Activated T-helper 17 cell treated with anti-CD3 and anti-CD28 coated beads, Interleukin-2, amount 50 U/mL, for 72 hours (primary cell): Measurements from ENCODE around the gene DLGAP1. TPM values are rescaled to one million over a fixed set of nuclear protein-coding genes. Genes with fewer than 3 reads are reported as not detected.
A peak's percentile ranks its signal among the peaks of the same experiment; 100 is the strongest.
"Not testable (repeated sequence)": the region's sequence is repeated elsewhere in the genome, so short reads cannot be mapped to it uniquely, and the experiment has no call there.

Experiments used
- ATAC-seq: fragments of 150-1000 bp; cut with Tn5 transposase; replicated peaks from 2 replicates; pipeline ENCODE4 v1.10.0; 2021; ENCODE audit warnings: mild to moderate bottlenecking, moderate library complexity
- H3K27ac Mint-ChIP-seq: one replicate; pipeline ENCODE4 v1.8.0; 2022; ENCODE audit warnings: mixed read lengths
- H3K27me3 Mint-ChIP-seq: one replicate; pipeline ENCODE4 v1.8.0; 2022; ENCODE audit warnings: mixed read lengths
- H3K36me3 Mint-ChIP-seq: one replicate; pipeline ENCODE4 v1.8.0; 2022; ENCODE audit warnings: low read depth, mild to moderate bottlenecking, mixed read lengths
- H3K4me1 Mint-ChIP-seq: one replicate; pipeline ENCODE4 v1.8.0; 2022; ENCODE audit warnings: mixed read lengths
- H3K4me3 Mint-ChIP-seq: one replicate; pipeline ENCODE4 v1.8.0; 2022; ENCODE audit warnings: mild to moderate bottlenecking, mixed read lengths
- H3K9me3 Mint-ChIP-seq: one replicate; pipeline ENCODE4 v1.8.0; 2022; ENCODE audit warnings: mixed read lengths
- total RNA-seq, 2 donors: library from RNA; stranded (reverse); gene quantifications; one replicate each; pipeline ENCODE4 v1.2.3, GENCODE V29; 2022

DLGAP1 gene
- total RNA-seq, 2 donors from 2014 or later: 1.1 to 1.2 TPM

DNA sequence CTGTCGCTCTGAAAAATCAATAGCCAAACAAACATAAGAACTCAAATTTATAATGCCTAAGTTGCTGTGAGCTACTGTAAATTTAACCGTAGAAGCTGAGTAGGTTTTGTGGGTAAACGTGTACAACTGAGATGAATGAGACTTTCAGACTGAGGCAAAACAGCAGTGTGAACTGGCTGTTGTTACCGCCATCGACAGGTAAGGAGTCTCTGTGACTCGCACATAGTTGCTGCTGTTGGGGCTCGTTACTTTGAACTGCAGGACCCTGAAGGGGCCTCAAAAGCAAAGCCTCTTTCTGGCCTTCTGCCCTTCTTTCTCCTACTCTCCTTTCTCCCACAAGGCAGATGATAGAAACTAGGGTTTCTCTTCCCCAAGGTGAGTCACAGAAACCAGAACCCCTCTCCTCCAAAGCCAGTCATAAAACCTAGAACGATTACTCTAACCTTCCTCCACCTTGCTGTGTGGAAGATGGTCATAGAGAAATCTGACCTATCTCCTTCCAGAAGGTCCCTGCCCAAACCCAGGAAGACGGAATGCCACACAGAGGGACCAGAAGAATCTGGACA lies 101.2 kb downstream of the DLGAP1 start:
- ATAC-seq: peak; percentile 14
- Mint-ChIP-seq H3K9me3 (peaks cover 20% of the 10 kb centered on the region), H3K27me3 (no peaks in the 10 kb centered on the region), H3K4me1 (no peaks in the 10 kb centered on the region), H3K27ac (no peak overlapping the region), H3K36me3 (no peaks in the 10 kb centered on the region), H3K4me3 (no peak overlapping the region)

GRCh38 chr18:4352746-4353551 lies 102.2 kb downstream of the DLGAP1 start:
- Mint-ChIP-seq H3K27ac (no peak overlapping the region), H3K4me1 (no peaks in the 10 kb centered on the region), H3K27me3 (no peaks in the 10 kb centered on the region), H3K4me3 (no peak overlapping the region), H3K9me3 (peaks cover 20% of the 10 kb centered on the region), H3K36me3 (no peaks in the 10 kb centered on the region)
- ATAC-seq: no peak

GRCh38 chr18:4351005-4351404 lies 104.1 kb downstream of the DLGAP1 start:
- H3K27me3 Mint-ChIP-seq: no peaks in the 10 kb centered on the region
- no peak for ATAC-seq
- H3K36me3 Mint-ChIP-seq: no peaks in the 10 kb centered on the region
- H3K9me3 Mint-ChIP-seq: peaks cover 13% of the 10 kb centered on the region
- no peaks in the 10 kb centered on the region for H3K4me1 Mint-ChIP-seq
- no peak overlapping the region for H3K4me3 Mint-ChIP-seq
- no peak overlapping the region for H3K27ac Mint-ChIP-seq

- no peaks in the 10 kb centered on the region for H3K27me3 Mint-ChIP-seq
- H3K9me3 Mint-ChIP-seq: peaks cover 14% of the 10 kb centered on the region
- no peaks in the 10 kb centered on the region for H3K36me3 Mint-ChIP-seq
- no peak for ATAC-seq
- no peak overlapping the region for H3K4me3 Mint-ChIP-seq
- H3K27ac Mint-ChIP-seq: no peak overlapping the region
- no peaks in the 10 kb centered on the region for H3K4me1 Mint-ChIP-seq
Observed at GRCh38 chr18:4335386-4335785, 119.7 kb downstream of the DLGAP1 start.

- no peak for ATAC-seq
- Mint-ChIP-seq H3K4me1 (no peaks in the 10 kb centered on the region), H3K9me3 (peaks cover 11% of the 10 kb centered on the region), H3K27me3 (no peaks in the 10 kb centered on the region), H3K4me3 (no peak overlapping the region), H3K36me3 (no peaks in the 10 kb centered on the region), H3K27ac (no peak overlapping the region)
Observed at GRCh38 chr18:4333043-4333442, 122.1 kb downstream of the DLGAP1 start.

DNA sequence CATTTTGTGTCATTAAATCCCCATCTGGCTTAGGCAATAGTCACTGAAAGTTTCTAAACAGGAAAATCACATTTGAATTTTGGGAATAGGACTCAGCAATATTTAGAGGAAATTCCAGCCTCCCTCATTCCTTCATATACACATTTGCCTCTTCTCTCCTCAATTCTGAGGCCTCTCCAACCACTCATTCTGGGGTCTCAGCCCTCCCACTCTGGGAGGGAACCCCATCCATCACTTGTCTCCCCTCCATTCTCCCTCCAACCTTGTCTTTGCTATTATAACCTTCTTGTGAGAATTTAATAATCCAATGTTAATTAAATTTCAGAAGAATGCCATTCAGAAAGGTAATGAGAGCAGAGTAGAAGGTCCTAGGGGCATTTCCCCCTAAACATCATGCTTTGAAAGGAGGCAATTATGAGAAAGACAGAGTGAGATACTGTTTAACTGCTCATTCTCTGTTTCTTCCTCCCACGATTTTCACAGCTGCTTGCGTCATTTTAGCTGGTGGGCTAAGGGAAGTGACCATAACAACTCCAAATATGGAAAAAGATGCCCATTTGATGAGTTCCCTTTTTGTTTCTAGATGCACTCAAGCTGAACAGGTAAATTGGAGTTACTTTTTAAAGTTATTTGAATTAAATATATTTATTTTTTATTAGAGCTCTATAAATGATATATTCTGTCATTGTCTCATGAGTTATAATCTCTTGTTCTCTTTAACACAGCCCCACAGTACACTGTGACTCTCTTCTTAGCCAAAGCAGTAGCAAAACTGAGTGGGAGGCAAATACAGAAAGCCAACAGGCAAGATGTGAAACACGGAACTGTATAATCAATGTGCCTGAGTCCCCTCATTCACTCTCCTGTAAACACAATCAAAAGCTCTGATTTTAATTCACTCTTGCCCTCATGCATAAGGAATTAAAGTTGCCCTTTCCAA lies 135.1 kb downstream of the DLGAP1 start:
- Mint-ChIP-seq H3K4me1 (no peaks in the 10 kb centered on the region), H3K36me3 (no peaks in the 10 kb centered on the region), H3K27me3 (no peaks in the 10 kb centered on the region), H3K27ac (no peak overlapping the region), H3K9me3 (peaks cover 10% of the 10 kb centered on the region), H3K4me3 (no peak overlapping the region)
- no peak for ATAC-seq

- Mint-ChIP-seq H3K4me1 (no peaks in the 10 kb centered on the region), H3K27ac (no peak overlapping the region), H3K4me3 (no peak overlapping the region), H3K27me3 (no peaks in the 10 kb centered on the region), H3K36me3 (no peaks in the 10 kb centered on the region), H3K9me3 (peaks cover 3% of the 10 kb centered on the region)
- ATAC-seq: no peak
Observed at GRCh38 chr18:4318311-4318710, 136.8 kb downstream of the DLGAP1 start.

DNA sequence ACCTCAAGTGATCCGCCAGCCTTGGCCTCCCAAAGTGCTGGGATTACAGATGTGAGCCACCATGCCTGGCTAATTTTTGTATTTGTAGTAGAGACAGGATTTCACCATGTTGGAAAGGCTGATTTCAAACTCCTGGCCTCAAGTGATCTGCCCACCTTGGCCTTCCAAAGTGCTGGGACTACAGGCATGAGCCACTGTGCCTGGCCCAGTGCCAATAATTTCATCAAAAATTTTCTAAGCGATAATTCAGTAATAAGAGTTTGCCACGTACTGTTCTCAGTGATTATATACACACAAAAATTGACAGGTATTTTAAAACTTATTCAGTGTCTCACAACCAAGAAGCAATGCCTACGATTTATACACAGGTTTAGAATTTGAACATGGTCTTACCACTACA lies 143.2 kb downstream of the DLGAP1 start:
- H3K4me3 Mint-ChIP-seq, H3K4me1 Mint-ChIP-seq, H3K27ac Mint-ChIP-seq, ATAC-seq, H3K36me3 Mint-ChIP-seq, H3K9me3 Mint-ChIP-seq, H3K27me3 Mint-ChIP-seq: not testable (repeated sequence)

GRCh38 chr18:4311136-4311535 lies 144.0 kb downstream of the DLGAP1 start:
- H3K4me1 Mint-ChIP-seq: no peaks in the 10 kb centered on the region
- no peak overlapping the region for H3K27ac Mint-ChIP-seq
- H3K4me3 Mint-ChIP-seq: no peak overlapping the region
- H3K27me3 Mint-ChIP-seq: no peaks in the 10 kb centered on the region
- ATAC-seq: no peak
- no peaks in the 10 kb centered on the region for H3K9me3 Mint-ChIP-seq
- no peaks in the 10 kb centered on the region for H3K36me3 Mint-ChIP-seq

GRCh38 chr18:4309227-4309626 lies 145.9 kb downstream of the DLGAP1 start:
- H3K4me1 Mint-ChIP-seq: no peaks in the 10 kb centered on the region
- H3K27me3 Mint-ChIP-seq: no peaks in the 10 kb centered on the region

GRCh38 chr18:4308576-4308975 lies 146.5 kb downstream of the DLGAP1 start:
- no peaks in the 10 kb centered on the region for H3K9me3 Mint-ChIP-seq
- no peak overlapping the region for H3K27ac Mint-ChIP-seq
- no peak for ATAC-seq
- H3K27me3 Mint-ChIP-seq: no peaks in the 10 kb centered on the region
- no peak overlapping the region for H3K4me3 Mint-ChIP-seq
- no peaks in the 10 kb centered on the region for H3K36me3 Mint-ChIP-seq
- H3K4me1 Mint-ChIP-seq: no peaks in the 10 kb centered on the region

More at GRCh38 chr18:4309227-4309626, 145.9 kb downstream of the DLGAP1 start:
- Mint-ChIP-seq H3K27ac (no peak overlapping the region), H3K36me3 (no peaks in the 10 kb centered on the region), H3K4me3 (no peak overlapping the region), H3K9me3 (no peaks in the 10 kb centered on the region)
- ATAC-seq: no peak

DNA sequence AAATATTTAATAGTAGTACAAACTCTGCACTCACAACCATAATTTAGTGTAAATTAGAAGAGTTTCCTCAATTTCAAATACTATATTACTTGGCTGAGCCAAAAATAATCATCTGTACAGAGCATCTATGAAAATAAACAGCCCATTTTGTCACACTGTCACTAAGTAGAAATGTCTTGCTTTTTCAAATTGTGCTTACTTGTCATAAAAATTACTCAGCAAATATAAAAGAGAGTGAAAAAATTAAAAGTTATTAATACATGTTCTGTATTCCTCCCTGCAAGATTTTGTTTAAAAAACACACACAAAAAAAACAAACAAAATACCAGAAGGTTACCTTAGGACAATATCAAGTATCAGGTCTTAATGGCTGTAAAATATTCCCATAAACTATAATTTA lies 155.7 kb downstream of the DLGAP1 start:
- H3K36me3 Mint-ChIP-seq: no peaks in the 10 kb centered on the region
- H3K4me3 Mint-ChIP-seq: no peak overlapping the region
- no peaks in the 10 kb centered on the region for H3K27me3 Mint-ChIP-seq
- no peak for ATAC-seq
- no peaks in the 10 kb centered on the region for H3K4me1 Mint-ChIP-seq
- H3K9me3 Mint-ChIP-seq: peaks cover 3% of the 10 kb centered on the region
- no peak overlapping the region for H3K27ac Mint-ChIP-seq

- Mint-ChIP-seq H3K4me1 (no peaks in the 10 kb centered on the region), H3K36me3 (no peaks in the 10 kb centered on the region), H3K27me3 (no peaks in the 10 kb centered on the region), H3K9me3 (no peaks in the 10 kb centered on the region), H3K27ac (no peak overlapping the region), H3K4me3 (no peak overlapping the region)
- ATAC-seq: no peak
Observed at GRCh38 chr18:4293337-4293736, 161.8 kb downstream of the DLGAP1 start.

GRCh38 chr18:4292696-4293095 lies 162.4 kb downstream of the DLGAP1 start:
- no peak for ATAC-seq
- H3K4me1 Mint-ChIP-seq: no peaks in the 10 kb centered on the region
- H3K27ac Mint-ChIP-seq: no peak overlapping the region
- no peak overlapping the region for H3K4me3 Mint-ChIP-seq
- H3K27me3 Mint-ChIP-seq: no peaks in the 10 kb centered on the region
- no peaks in the 10 kb centered on the region for H3K9me3 Mint-ChIP-seq
- H3K36me3 Mint-ChIP-seq: no peaks in the 10 kb centered on the region

DNA sequence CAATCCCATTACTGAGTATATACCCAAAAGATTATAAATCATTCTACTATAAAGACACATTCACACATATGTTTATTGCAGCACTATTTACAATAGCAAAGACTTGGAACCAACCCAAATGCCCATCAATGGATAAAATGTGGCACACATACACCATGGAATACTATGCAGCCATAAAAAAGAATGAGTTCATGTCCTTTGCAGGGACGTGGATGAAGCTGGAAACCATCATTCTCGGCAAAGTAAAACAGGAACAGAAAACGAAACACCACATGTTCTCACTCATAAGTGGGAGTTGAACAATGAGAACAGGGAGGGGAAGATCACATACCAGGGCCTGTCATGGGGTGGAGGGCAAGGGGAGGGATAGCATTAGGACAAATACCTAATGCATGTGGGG lies 167.8 kb downstream of the DLGAP1 start:
- H3K4me1 Mint-ChIP-seq, H3K27ac Mint-ChIP-seq, H3K9me3 Mint-ChIP-seq, ATAC-seq, H3K4me3 Mint-ChIP-seq, H3K36me3 Mint-ChIP-seq, H3K27me3 Mint-ChIP-seq: not testable (repeated sequence)
